B cell (primary cell): Measurements from ENCODE around the gene CCDC171. TPM values are rescaled to one million over a fixed set of nuclear protein-coding genes. Genes with fewer than 3 reads are reported as not detected.

Source experiments
- ATAC-seq: fragments of 200-7000 bp; cut with Tn5 transposase; one replicate; pipeline ENCODE4 v1.10.0; 2021; ENCODE audit warnings: low read depth, mild to moderate bottlenecking, moderate number of reproducible peaks, moderate library complexity
- CTCF ChIA-PET: fragments of 350-600 bp; sonication (Branson Sonifier 250); formaldehyde crosslinking; loops from one replicate; lab custom pipeline; 2021; ENCODE audit warnings: antibody characterized with exemption, inconsistent platforms; lab: Charles Lee
- POLR2A ChIA-PET: fragments of 350-600 bp; sonication (Branson Sonifier 250); formaldehyde crosslinking; loops from one replicate; lab custom pipeline; 2021; ENCODE audit warnings: antibody characterized with exemption; lab: Charles Lee
- DNase-seq: peaks from one replicate; pipeline ENCODE4 v3.0.0; 2013
- H2AFZ ChIP-seq: 2 replicates; pipeline ENCODE4 v1.6.1; 2012; ENCODE audit warnings: mild to moderate bottlenecking, low read depth, low read length; ENCODE audit not compliant: insufficient read depth, poor library complexity, severe bottlenecking
- H3K27ac ChIP-seq, 2 donors: 1 replicate in 1 of 2; 2 replicates in 1 of 2; pipeline ENCODE4 v1.5.1; 2012 to 2013; ENCODE audit warnings: low read length in 2 of 2, mild to moderate bottlenecking in 2 of 2, moderate library complexity in 1 of 2
- H3K27me3 ChIP-seq, 4 experiments: fragments of 200-600 bp in 1 of 4; sonication (generic) in 1 of 4; replicated peaks in 1 of 4; 1 replicate in 2 of 4; 2 replicates in 2 of 4; pipeline versions ENCODE4 v1.6.1 to v1.7.0; 2013 to 2016; ENCODE audit warnings: low read length in 3 of 4, mild to moderate bottlenecking in 2 of 4, mixed read lengths in 1 of 4, moderate library complexity in 1 of 4; ENCODE audit not compliant: insufficient read depth in 4 of 4, control insufficient read depth in 3 of 4; ENCODE audit errors: control extremely low read depth in 1 of 4
- H3K36me3 ChIP-seq, 2 experiments: replicated peaks in 1 of 2; 1 replicate in 1 of 2; 2 replicates in 1 of 2; pipeline versions ENCODE4 v1.6.1 to v1.7.1; 2013; ENCODE audit warnings: low read length in 1 of 2; ENCODE audit not compliant: insufficient read depth in 2 of 2, control insufficient read depth in 1 of 2; ENCODE audit errors: control extremely low read depth in 1 of 2, extremely low read depth in 1 of 2
- H3K4me1 ChIP-seq, 2 donors: fragments of 200-600 bp in 1 of 2; sonication (generic) in 1 of 2; 1 replicate in 1 of 2; 2 replicates in 1 of 2; pipeline versions ENCODE4 v1.5.1 to v1.6.1; 2013 to 2017; ENCODE audit warnings: low read length in 2 of 2; ENCODE audit not compliant: control insufficient read depth in 2 of 2, insufficient read depth in 2 of 2
- H3K4me2 ChIP-seq: replicated peaks from 2 replicates; pipeline ENCODE3; 2012; ENCODE audit warnings: mild to moderate bottlenecking, low read depth, low read length; ENCODE audit not compliant: poor library complexity, severe bottlenecking
- H3K4me3 ChIP-seq, 5 experiments: fragments of 200-600 bp in 1 of 5; sonication (generic) in 1 of 5; 1 replicate in 3 of 5; 2 replicates in 2 of 5; pipeline versions ENCODE4 v1.5.1 to v1.7.0; 2011 to 2016; ENCODE audit warnings: low read length in 4 of 5, mild to moderate bottlenecking in 4 of 5, low read depth in 2 of 5, control low read depth in 1 of 5, moderate library complexity in 1 of 5; ENCODE audit not compliant: insufficient read depth in 1 of 5; ENCODE audit errors: control extremely low read depth in 1 of 5, extremely low read depth in 1 of 5
- H3K79me2 ChIP-seq: fragments of 200-600 bp; sonication (generic); one replicate; pipeline ENCODE4 v1.6.0; 2016; ENCODE audit warnings: low read length; ENCODE audit not compliant: control insufficient read depth, insufficient read depth
- H3K9ac ChIP-seq: fragments of 200-600 bp; sonication (generic); 2 replicates; pipeline ENCODE4 v1.6.1; 2017; ENCODE audit warnings: mild to moderate bottlenecking, low read length, moderate library complexity
- H3K9me3 ChIP-seq, 3 donors: one replicate each; pipeline versions ENCODE4 v1.6.1 to v1.7.1; 2013; ENCODE audit warnings: low read length in 2 of 3; ENCODE audit not compliant: control insufficient read depth in 2 of 3, insufficient read depth in 1 of 3; ENCODE audit errors: control extremely low read depth in 1 of 3
- H4K20me1 ChIP-seq: 2 replicates; pipeline ENCODE4 v1.6.0; 2012; ENCODE audit warnings: mild to moderate bottlenecking, low read length; ENCODE audit not compliant: insufficient read depth, control insufficient read depth, poor library complexity, severe bottlenecking
- H3K27ac Mint-ChIP-seq: one replicate; pipeline ENCODE4 v1.8.0; 2021; ENCODE audit warnings: mixed read lengths
- H3K27me3 Mint-ChIP-seq: one replicate; pipeline ENCODE4 v1.8.0; 2021; ENCODE audit warnings: mixed read lengths
- H3K4me1 Mint-ChIP-seq: one replicate; pipeline ENCODE4 v1.8.0; 2021; ENCODE audit warnings: mixed read lengths
- H3K4me3 Mint-ChIP-seq: one replicate; pipeline ENCODE4 v1.8.0; 2021; ENCODE audit warnings: mixed read lengths
- H3K9me3 Mint-ChIP-seq: one replicate; pipeline ENCODE4 v1.8.0; 2022; ENCODE audit warnings: mixed read lengths; ENCODE audit not compliant: insufficient read depth
- EZH2 ChIP-seq: IDR thresholded peaks from 2 replicates; pipeline ENCODE4 v1.6.1; 2012; ENCODE audit warnings: borderline replicate concordance, low read depth, mild to moderate bottlenecking, moderate library complexity, low read length; ENCODE audit not compliant: insufficient read depth, poor library complexity, severe bottlenecking
- WGBS: methylation state at CpG from one replicate; pipeline ENCODE4 v1.1.5; 2013; ENCODE audit warnings: missing lambda C conversion rate; ENCODE audit not compliant: insufficient coverage; 5-methylcytosine and 5-hydroxymethylcytosine counted together
- intact Hi-C: fragments of 100-400 bp; cut with micrococcal nuclease; formaldehyde crosslinking; loops from one replicate; pipeline ENCODE4 v1.10.0; 2022
- polyA plus RNA-seq: library from polyadenylated mRNA; depleted of rRNA; stranded (reverse); fragments of >200 nt; gene quantifications from 2 replicates; pipeline ENCODE4 v1.2.3, GENCODE V29; 2012
- total RNA-seq, 2 donors: library from RNA; stranded (reverse); fragments of 120-200 nt in 1 of 2; gene quantifications; 1 replicate in 1 of 2; 2 replicates in 1 of 2; pipeline versions ENCODE4 v1.2.3 to v1.2.4, GENCODE V29; 2013 to 2022
- TF ChIP-seq, protein P1 (sequence below): fragments of 200-600 bp; IDR thresholded peaks from one replicate; pipeline ENCODE4 v1.8.0; 2022; ENCODE audit warnings: antibody characterized with exemption, mild to moderate bottlenecking

The CCDC171 gene
- total and polyA plus RNA-seq, 2 donors (not counting 1 experiment from before 2014, with no cell fraction given), result 0.22 to 6.3 TPM

DNA sequence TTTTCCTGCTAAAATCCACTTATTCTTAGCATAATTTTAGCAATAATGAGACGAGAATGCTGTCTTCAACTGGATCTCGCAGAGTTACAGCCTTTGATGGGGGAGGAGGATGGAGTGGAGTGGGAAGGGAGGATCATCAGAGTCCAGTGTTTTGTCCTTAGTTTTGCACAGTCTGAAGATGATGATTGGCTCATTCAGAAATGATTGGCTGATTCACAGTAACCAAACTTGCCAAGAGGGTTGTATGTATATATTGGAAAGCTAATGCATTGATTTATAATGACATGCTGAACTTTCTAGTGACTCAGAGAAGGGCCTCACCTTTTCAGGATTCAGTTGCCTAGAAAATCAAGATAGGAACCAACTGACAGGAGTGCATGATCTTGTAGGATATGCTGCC lies 448.0 kb downstream of the CCDC171 start:
- Mint-ChIP-seq H3K4me3 (no peak overlapping the region), H3K9me3 (peaks cover 3% of the 10 kb centered on the region), H3K4me1 (no peaks in the 10 kb centered on the region), H3K27me3 (no peaks in the 10 kb centered on the region), H3K27ac (no peak overlapping the region)
- CTCF ChIA-PET, result no interaction called here
- Histone ChIP-seq H4K20me1 (no peaks in the 10 kb centered on the region), H2AFZ (no peak overlapping the region), H3K4me3 (no peak overlapping the region), H3K36me3 (no peaks in the 10 kb centered on the region), H3K4me1 (no peaks in the 10 kb centered on the region), H3K9me3 (peaks cover 0 to 5% (median 0%) of the 10 kb centered on the region in 3 donors), H3K27ac (no peak overlapping the region), H3K79me2 (no peaks in the 10 kb centered on the region), H3K9ac (no peak overlapping the region), H3K4me2 (no peak overlapping the region), H3K27me3 (no peaks in the 10 kb centered on the region)
- intact Hi-C loops, result no loop called here
- no peak for ATAC-seq
- no peak for TF ChIP-seq EZH2
- TF ChIP-seq, protein P1, sequence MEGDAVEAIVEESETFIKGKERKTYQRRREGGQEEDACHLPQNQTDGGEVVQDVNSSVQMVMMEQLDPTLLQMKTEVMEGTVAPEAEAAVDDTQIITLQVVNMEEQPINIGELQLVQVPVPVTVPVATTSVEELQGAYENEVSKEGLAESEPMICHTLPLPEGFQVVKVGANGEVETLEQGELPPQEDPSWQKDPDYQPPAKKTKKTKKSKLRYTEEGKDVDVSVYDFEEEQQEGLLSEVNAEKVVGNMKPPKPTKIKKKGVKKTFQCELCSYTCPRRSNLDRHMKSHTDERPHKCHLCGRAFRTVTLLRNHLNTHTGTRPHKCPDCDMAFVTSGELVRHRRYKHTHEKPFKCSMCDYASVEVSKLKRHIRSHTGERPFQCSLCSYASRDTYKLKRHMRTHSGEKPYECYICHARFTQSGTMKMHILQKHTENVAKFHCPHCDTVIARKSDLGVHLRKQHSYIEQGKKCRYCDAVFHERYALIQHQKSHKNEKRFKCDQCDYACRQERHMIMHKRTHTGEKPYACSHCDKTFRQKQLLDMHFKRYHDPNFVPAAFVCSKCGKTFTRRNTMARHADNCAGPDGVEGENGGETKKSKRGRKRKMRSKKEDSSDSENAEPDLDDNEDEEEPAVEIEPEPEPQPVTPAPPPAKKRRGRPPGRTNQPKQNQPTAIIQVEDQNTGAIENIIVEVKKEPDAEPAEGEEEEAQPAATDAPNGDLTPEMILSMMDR, result no peak
- WGBS, result no CpG with 5 or more reads among the region's 2 CpGs
- POLR2A ChIA-PET, result no interaction called here
- no peak for DNase-seq

DNA sequence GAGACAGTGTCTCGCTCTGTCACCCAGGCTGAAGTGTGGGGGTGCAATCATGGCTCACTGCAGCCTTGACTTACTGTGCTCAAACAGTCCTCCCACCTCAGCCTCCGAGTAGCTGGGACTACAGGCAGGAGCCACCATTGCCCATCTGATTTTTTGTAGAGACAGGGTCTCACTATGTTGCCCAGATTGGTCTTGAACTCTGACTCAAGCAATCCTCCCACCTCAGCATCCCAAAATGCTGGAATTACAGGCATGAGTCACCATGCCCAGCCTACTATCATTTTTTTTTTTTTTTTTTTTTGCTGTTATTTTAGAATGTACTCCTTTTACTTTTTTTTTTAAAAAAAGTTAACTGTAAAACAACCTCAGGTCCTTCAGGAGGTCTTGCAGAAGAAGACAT lies 449.0 kb downstream of the CCDC171 start:
- Mint-ChIP-seq H3K4me1 (no peaks in the 10 kb centered on the region), H3K4me3 (no peak overlapping the region), H3K27me3 (no peaks in the 10 kb centered on the region), H3K9me3 (peaks cover 3% of the 10 kb centered on the region), H3K27ac (no peak overlapping the region)
- TF ChIP-seq EZH2, result no peak
- TF ChIP-seq, protein P1, result no peak
- no peak overlapping the region for H3K4me3 ChIP-seq
- no peaks in the 10 kb centered on the region for H3K27me3 ChIP-seq
- no peak overlapping the region for H3K4me2 ChIP-seq
- 83% methylated on average over 1 of the region's 2 CpGs for WGBS
- DNase-seq, result no peak
- ChIA-PET CTCF (no interaction called here), POLR2A (no interaction called here)
- ATAC-seq, result no peak
- H3K27ac ChIP-seq, result no peak overlapping the region
- H3K9me3 ChIP-seq, result peaks cover 0 to 3% (median 0%) of the 10 kb centered on the region in 3 donors
- H3K36me3 ChIP-seq, result no peaks in the 10 kb centered on the region
- no peaks in the 10 kb centered on the region for H4K20me1 ChIP-seq
- H3K4me1 ChIP-seq, result no peaks in the 10 kb centered on the region
- no peak overlapping the region for H2AFZ ChIP-seq
- intact Hi-C loops, result no loop called here
- H3K9ac ChIP-seq, result no peak overlapping the region
- no peaks in the 10 kb centered on the region for H3K79me2 ChIP-seq
